H9 (cell line): ENCODE data around the gene NXPH4. TPM values are rescaled to one million over a fixed set of nuclear protein-coding genes. Genes with fewer than 3 reads are reported as not detected.

ENCODE experiments used
- DNase-seq: peaks from one replicate; pipeline ENCODE4 v3.0.0-alpha.2; 2017
- H2AFZ ChIP-seq: one replicate; pipeline ENCODE4 v1.6.1; 2013; ENCODE audit warnings: mild to moderate bottlenecking, low read length, control low read depth, moderate library complexity
- H2AK5ac ChIP-seq: 2 replicates; pipeline ENCODE4 v1.6.1; 2013; ENCODE audit warnings: low read length, control low read depth, mixed read lengths; ENCODE audit not compliant: insufficient read length
- H2BK120ac ChIP-seq: one replicate; pipeline ENCODE4 v1.6.1; 2013; ENCODE audit warnings: low read depth, mild to moderate bottlenecking, low read length, control low read depth, inconsistent platforms; ENCODE audit not compliant: poor library complexity, severe bottlenecking
- H2BK12ac ChIP-seq: 2 replicates; pipeline ENCODE4 v1.6.1; 2013; ENCODE audit warnings: low read length, control low read depth, mixed read lengths, low read depth; ENCODE audit not compliant: insufficient read length
- H2BK15ac ChIP-seq: 2 replicates; pipeline ENCODE4 v1.6.1; 2013; ENCODE audit warnings: low read depth, low read length, control low read depth
- H2BK20ac ChIP-seq: one replicate; pipeline ENCODE4 v1.6.1; 2013; ENCODE audit warnings: low read depth, mild to moderate bottlenecking, low read length, control low read depth, inconsistent platforms; ENCODE audit not compliant: poor library complexity, severe bottlenecking
- H2BK5ac ChIP-seq: 2 replicates; pipeline ENCODE4 v1.6.1; 2013; ENCODE audit warnings: low read length, control low read depth, mixed read lengths; ENCODE audit not compliant: insufficient read length
- H3K14ac ChIP-seq: 2 replicates; pipeline ENCODE4 v1.6.1; 2013; ENCODE audit warnings: low read length, control low read depth; ENCODE audit not compliant: insufficient read depth
- H3K18ac ChIP-seq: 2 replicates; pipeline ENCODE4 v1.6.1; 2013; ENCODE audit warnings: low read depth, mild to moderate bottlenecking, mixed read lengths, low read length, control low read depth; ENCODE audit not compliant: insufficient read length
- H3K23ac ChIP-seq: 2 replicates; pipeline ENCODE4 v1.6.1; 2013; ENCODE audit warnings: low read length, control low read depth, mixed read lengths, low read depth; ENCODE audit not compliant: insufficient read length
- H3K23me2 ChIP-seq: 2 replicates; pipeline ENCODE4 v1.6.1; 2013; ENCODE audit warnings: low read depth, mild to moderate bottlenecking, mixed read lengths, low read length, control low read depth; ENCODE audit not compliant: insufficient read length, poor library complexity, severe bottlenecking
- H3K27ac ChIP-seq: 2 replicates; pipeline ENCODE4 v1.5.1; 2013; ENCODE audit warnings: low read length, control low read depth, mixed read lengths, low read depth; ENCODE audit not compliant: insufficient read length
- H3K27me3 ChIP-seq: 2 replicates; pipeline ENCODE4 v1.6.1; 2013; ENCODE audit warnings: low read length, control low read depth, inconsistent platforms; ENCODE audit not compliant: insufficient read depth
- H3K4ac ChIP-seq: 2 replicates; pipeline ENCODE4 v1.6.1; 2013; ENCODE audit warnings: low read depth, mild to moderate bottlenecking, control low read depth, inconsistent platforms, low read length, moderate library complexity
- H3K4me1 ChIP-seq: 2 replicates; pipeline ENCODE4 v1.6.1; 2013; ENCODE audit warnings: low read length, control low read depth, inconsistent platforms; ENCODE audit not compliant: insufficient read depth
- H3K4me2 ChIP-seq: 2 replicates; pipeline ENCODE4 v1.6.1; 2013; ENCODE audit warnings: low read length, control low read depth, mixed read lengths; ENCODE audit not compliant: insufficient read length, insufficient read depth
- H3K56ac ChIP-seq: 2 replicates; pipeline ENCODE4 v1.6.1; 2013; ENCODE audit warnings: low read depth, mild to moderate bottlenecking, mixed read lengths, low read length, control low read depth; ENCODE audit not compliant: insufficient read length
- H3K79me1 ChIP-seq: 2 replicates; pipeline ENCODE4 v1.6.1; 2013; ENCODE audit warnings: low read depth, mild to moderate bottlenecking, moderate library complexity, low read length, control low read depth, inconsistent platforms; ENCODE audit not compliant: insufficient read depth, poor library complexity, severe bottlenecking
- H3K79me2 ChIP-seq: 2 replicates; pipeline ENCODE4 v1.6.1; 2013; ENCODE audit warnings: low read length, control low read depth, inconsistent platforms; ENCODE audit not compliant: insufficient read depth
- H3K9ac ChIP-seq: 2 replicates; pipeline ENCODE4 v1.6.1; 2013; ENCODE audit warnings: low read length, control low read depth, mixed read lengths; ENCODE audit not compliant: insufficient read length; ENCODE audit errors: extremely low read depth
- H3K9me3 ChIP-seq: one replicate; pipeline ENCODE4 v1.6.1; 2013; ENCODE audit warnings: low read depth, low read length, inconsistent platforms; ENCODE audit not compliant: control insufficient read depth
- H3T11ph ChIP-seq: one replicate; pipeline ENCODE4 v1.6.1; 2013; ENCODE audit warnings: mild to moderate bottlenecking, low read length, control low read depth, inconsistent platforms
- H4K20me1 ChIP-seq: one replicate; pipeline ENCODE4 v1.6.1; 2013; ENCODE audit not compliant: control insufficient read depth, insufficient read length, insufficient read depth
- H4K5ac ChIP-seq: 2 replicates; pipeline ENCODE4 v1.6.1; 2013; ENCODE audit warnings: low read depth, mild to moderate bottlenecking, mixed read lengths, low read length, control low read depth; ENCODE audit not compliant: insufficient read length
- H4K8ac ChIP-seq: replicated peaks from 2 replicates; pipeline ENCODE4 v1.6.1; 2013; ENCODE audit warnings: low read length, control low read depth, mixed read lengths, low read depth; ENCODE audit not compliant: insufficient read length
- H4K91ac ChIP-seq: 2 replicates; pipeline ENCODE4 v1.6.1; 2013; ENCODE audit warnings: low read depth, mild to moderate bottlenecking, moderate library complexity, mixed read lengths, low read length, control low read depth; ENCODE audit not compliant: insufficient read length
- H3K27ac Mint-ChIP-seq, 3 experiments: 2 replicates in 2 of 3; 3 replicates in 1 of 3; pipeline ENCODE4 v1.8.0; 2020 to 2021; ENCODE audit warnings: mixed read lengths in 3 of 3, mild to moderate bottlenecking in 1 of 3, moderate library complexity in 1 of 3
- H3K27me3 Mint-ChIP-seq: 2 replicates; pipeline ENCODE4 v1.8.0; 2021; ENCODE audit warnings: low read depth, mild to moderate bottlenecking, moderate library complexity, mixed read lengths
- H3K36me3 Mint-ChIP-seq, 3 experiments: 2 replicates in 2 of 3; 3 replicates in 1 of 3; pipeline ENCODE4 v1.8.0; 2020 to 2021; ENCODE audit warnings: low read depth in 3 of 3, mixed read lengths in 3 of 3; ENCODE audit not compliant: insufficient read depth in 1 of 3
- H3K4me1 Mint-ChIP-seq, 2 experiments: 2 replicates each; pipeline ENCODE4 v1.8.0; 2020; ENCODE audit warnings: mixed read lengths in 2 of 2
- H3K4me3 Mint-ChIP-seq, 2 experiments: 2 replicates in 1 of 2; 3 replicates in 1 of 2; pipeline ENCODE4 v1.8.0; 2020 to 2021; ENCODE audit warnings: mild to moderate bottlenecking in 2 of 2, mixed read lengths in 2 of 2, moderate library complexity in 1 of 2
- H3K9me3 Mint-ChIP-seq, 2 experiments: 2 replicates in 1 of 2; 3 replicates in 1 of 2; pipeline ENCODE4 v1.8.0; 2020; ENCODE audit warnings: mild to moderate bottlenecking in 2 of 2, mixed read lengths in 2 of 2, moderate library complexity in 1 of 2
- WGBS: extraction: QIAGEN DNeasy Blood & Tissue Kit; methylation state at CpG from one replicate; pipeline ENCODE4 v1.1.7; 2013; ENCODE audit warnings: missing lambda C conversion rate, low lambda C conversion rate, mixed read lengths; ENCODE audit not compliant: insufficient read length; ENCODE audit errors: extremely low coverage; 5-methylcytosine and 5-hydroxymethylcytosine counted together
- total RNA-seq: library from RNA; stranded (reverse); gene quantifications from 2 replicates; pipeline ENCODE4 v1.2.1, GENCODE V29; 2021
- TF ChIP-seq, protein P1 (sequence below): fragments of 200-600 bp; sonication (generic); conservative IDR thresholded peaks from 3 replicates; pipeline ENCODE4 v1.8.0; 2021; ENCODE audit warnings: antibody characterized with exemption, mild to moderate bottlenecking

NXPH4 gene
- total RNA-seq, 1 experiment from 2014 or later: 2.1 TPM

DNA sequence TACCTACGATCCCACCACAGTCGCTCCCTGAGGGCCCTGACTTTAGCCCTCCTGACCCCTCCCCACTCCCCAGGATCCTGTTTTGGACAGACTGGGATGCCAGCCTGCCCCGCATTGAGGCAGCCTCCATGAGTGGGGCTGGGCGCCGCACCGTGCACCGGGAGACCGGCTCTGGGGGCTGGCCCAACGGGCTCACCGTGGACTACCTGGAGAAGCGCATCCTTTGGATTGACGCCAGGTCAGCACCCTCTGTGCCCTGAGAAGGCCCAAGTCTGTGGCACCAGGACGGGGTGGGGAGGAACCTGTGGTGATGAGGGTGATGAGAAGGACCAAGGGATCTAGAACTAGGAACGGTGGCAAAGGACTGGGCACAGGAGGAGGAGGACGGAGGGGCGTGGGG lies 39.2 kb upstream of the NXPH4 start:
- H2AFZ ChIP-seq: no peak overlapping the region
- H3K79me2 ChIP-seq: no peaks in the 10 kb centered on the region
- no peaks in the 10 kb centered on the region for H3K4me1 ChIP-seq
- TF ChIP-seq, protein P1, sequence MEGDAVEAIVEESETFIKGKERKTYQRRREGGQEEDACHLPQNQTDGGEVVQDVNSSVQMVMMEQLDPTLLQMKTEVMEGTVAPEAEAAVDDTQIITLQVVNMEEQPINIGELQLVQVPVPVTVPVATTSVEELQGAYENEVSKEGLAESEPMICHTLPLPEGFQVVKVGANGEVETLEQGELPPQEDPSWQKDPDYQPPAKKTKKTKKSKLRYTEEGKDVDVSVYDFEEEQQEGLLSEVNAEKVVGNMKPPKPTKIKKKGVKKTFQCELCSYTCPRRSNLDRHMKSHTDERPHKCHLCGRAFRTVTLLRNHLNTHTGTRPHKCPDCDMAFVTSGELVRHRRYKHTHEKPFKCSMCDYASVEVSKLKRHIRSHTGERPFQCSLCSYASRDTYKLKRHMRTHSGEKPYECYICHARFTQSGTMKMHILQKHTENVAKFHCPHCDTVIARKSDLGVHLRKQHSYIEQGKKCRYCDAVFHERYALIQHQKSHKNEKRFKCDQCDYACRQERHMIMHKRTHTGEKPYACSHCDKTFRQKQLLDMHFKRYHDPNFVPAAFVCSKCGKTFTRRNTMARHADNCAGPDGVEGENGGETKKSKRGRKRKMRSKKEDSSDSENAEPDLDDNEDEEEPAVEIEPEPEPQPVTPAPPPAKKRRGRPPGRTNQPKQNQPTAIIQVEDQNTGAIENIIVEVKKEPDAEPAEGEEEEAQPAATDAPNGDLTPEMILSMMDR: no peak
- H3K18ac ChIP-seq: no peak overlapping the region
- H4K8ac ChIP-seq: no peak overlapping the region
- H4K5ac ChIP-seq: no peak overlapping the region
- H3K36me3 Mint-ChIP-seq: peaks cover 47 to 86% (median 80%) of the 10 kb centered on the region in 3 experiments; a peak in 6 of 7 replicates
- H3K4me2 ChIP-seq: no peak overlapping the region
- no peaks in the 10 kb centered on the region for H3K9me3 Mint-ChIP-seq
- no CpG with 5 or more reads among the region's 16 CpGs for WGBS
- DNase-seq: no peak
- H3K27me3 ChIP-seq: no peaks in the 10 kb centered on the region
- no peaks in the 10 kb centered on the region for H3K23me2 ChIP-seq
- no peak overlapping the region for H3K56ac ChIP-seq
- no peaks in the 10 kb centered on the region for H3K27me3 Mint-ChIP-seq
- H3K27ac Mint-ChIP-seq: no peak overlapping the region
- H3T11ph ChIP-seq: no peak overlapping the region
- H3K9me3 ChIP-seq: no peaks in the 10 kb centered on the region
- 0 out of 4 replicates have a peak, but pooled peaks cover 0 to 3% of the 10 kb centered on the region in 2 experiments for H3K4me1 Mint-ChIP-seq
- H3K23ac ChIP-seq: no peak overlapping the region
- no peak overlapping the region for H2BK120ac ChIP-seq
- no peak overlapping the region for H2BK5ac ChIP-seq
- no peak overlapping the region for H3K27ac ChIP-seq
- peaks cover 3% of the 10 kb centered on the region for H4K20me1 ChIP-seq
- H2BK12ac ChIP-seq: no peak overlapping the region
- H3K9ac ChIP-seq: no peak overlapping the region
- H2BK20ac ChIP-seq: no peak overlapping the region
- H2AK5ac ChIP-seq: no peak overlapping the region
- no peak overlapping the region for H2BK15ac ChIP-seq
- H4K91ac ChIP-seq: no peak overlapping the region
- no peaks in the 10 kb centered on the region for H3K79me1 ChIP-seq
- no peak overlapping the region for H3K14ac ChIP-seq
- no peak overlapping the region for H3K4me3 Mint-ChIP-seq
- H3K4ac ChIP-seq: no peak overlapping the region
